Mesendoderm (in vitro differentiated cells): ENCODE measurements around the gene ZNF8.
"Not testable (repeated sequence)": the region's sequence is repeated elsewhere in the genome, so short reads cannot be mapped to it uniquely, and the experiment has no call there.

Experiments used
- DNase-seq: peaks from one replicate; pipeline ENCODE4 v3.0.0; 2013
- H2AK5ac ChIP-seq: 2 replicates; pipeline ENCODE4 v1.6.1; 2013; ENCODE audit warnings: low read length, inconsistent platforms
- H2BK120ac ChIP-seq: 2 replicates; pipeline ENCODE4 v1.6.1; 2013; ENCODE audit warnings: low read depth, mild to moderate bottlenecking, low read length, moderate library complexity, mixed read lengths
- H2BK15ac ChIP-seq: replicated peaks from 2 replicates; pipeline ENCODE4 v1.6.1; 2013; ENCODE audit warnings: low read depth, mild to moderate bottlenecking, moderate library complexity
- H2BK5ac ChIP-seq: 2 replicates; pipeline ENCODE4 v1.6.1; 2013; ENCODE audit warnings: low read length, inconsistent platforms
- H3K18ac ChIP-seq: 2 replicates; pipeline ENCODE4 v1.6.1; 2013; ENCODE audit warnings: mild to moderate bottlenecking, low read length, mixed read lengths
- H3K23ac ChIP-seq: one replicate; pipeline ENCODE4 v1.6.1; 2013; ENCODE audit warnings: low read length
- H3K27ac ChIP-seq: 2 replicates; pipeline ENCODE4 v1.5.1; 2013; ENCODE audit warnings: low read depth, mild to moderate bottlenecking, inconsistent platforms, low read length, moderate library complexity
- H3K27me3 ChIP-seq: 2 replicates; pipeline ENCODE4 v1.6.1; 2013; ENCODE audit warnings: low read length, control low read depth, mild to moderate bottlenecking, inconsistent platforms; ENCODE audit not compliant: insufficient read depth, poor library complexity
- H3K36me3 ChIP-seq: 2 replicates; pipeline ENCODE4 v1.6.1; 2013; ENCODE audit warnings: low read length, inconsistent platforms; ENCODE audit not compliant: control insufficient read depth, insufficient read depth
- H3K4ac ChIP-seq: one replicate; pipeline ENCODE4 v1.6.1; 2013; ENCODE audit warnings: low read depth, mild to moderate bottlenecking, low read length, moderate library complexity
- H3K4me1 ChIP-seq: 2 replicates; pipeline ENCODE4 v1.6.1; 2013; ENCODE audit warnings: low read depth, low read length, inconsistent platforms; ENCODE audit not compliant: control insufficient read depth
- H3K4me2 ChIP-seq: 2 replicates; pipeline ENCODE4 v1.6.1; 2013; ENCODE audit warnings: low read length
- H3K4me3 ChIP-seq: 2 replicates; pipeline ENCODE4 v1.5.1; 2013; ENCODE audit warnings: mild to moderate bottlenecking, low read length
- H3K56ac ChIP-seq: one replicate; pipeline ENCODE4 v1.6.1; 2013; ENCODE audit warnings: low read length
- H3K79me1 ChIP-seq: 2 replicates; pipeline ENCODE4 v1.6.1; 2013; ENCODE audit warnings: low read length, inconsistent platforms
- H3K79me2 ChIP-seq: 2 replicates; pipeline ENCODE4 v1.6.1; 2013; ENCODE audit warnings: mild to moderate bottlenecking, low read length; ENCODE audit not compliant: control insufficient read depth, insufficient read depth
- H3K9ac ChIP-seq: 2 replicates; pipeline ENCODE4 v1.6.1; 2013; ENCODE audit warnings: low read length, inconsistent platforms
- H4K5ac ChIP-seq: one replicate; pipeline ENCODE4 v1.6.1; 2013; ENCODE audit warnings: low read length
- H4K8ac ChIP-seq: one replicate; pipeline ENCODE4 v1.6.1; 2013; ENCODE audit warnings: low read depth, mild to moderate bottlenecking, control low read depth, low read length, moderate library complexity
- whole genome bisulfite sequencing: extraction: QIAGEN DNeasy Blood & Tissue Kit; methylation state at CpG from one replicate; pipeline ENCODE4 v1.1.7; 2013; ENCODE audit warnings: low lambda C conversion rate, missing lambda C conversion rate; ENCODE audit not compliant: insufficient coverage; ENCODE audit errors: extremely low coverage; 5-methylcytosine and 5-hydroxymethylcytosine counted together

ZNF8 gene

DNA sequence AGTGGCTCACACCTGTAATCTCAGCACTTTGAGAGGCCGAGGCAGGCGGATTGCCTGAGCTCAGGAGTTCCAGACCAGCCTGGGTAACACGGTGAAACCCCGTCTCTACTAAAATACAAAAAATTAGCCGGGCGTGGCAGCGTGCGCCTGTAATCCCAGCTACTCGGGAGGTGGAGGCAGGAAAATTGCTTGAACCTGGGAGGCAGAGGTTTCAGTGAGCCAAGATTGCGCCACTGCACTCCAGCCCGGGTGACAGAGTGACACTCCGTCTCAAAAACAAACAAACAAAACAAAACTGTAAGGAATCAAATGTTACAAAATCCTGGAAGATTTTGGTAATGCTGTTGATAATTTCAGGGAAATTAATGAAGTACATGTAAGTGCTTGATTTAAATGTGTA lies 69.3 kb downstream of the ZNF8 start:
- not testable (repeated sequence) for H3K23ac ChIP-seq, H3K36me3 ChIP-seq, H2BK5ac ChIP-seq, H3K79me1 ChIP-seq, H2AK5ac ChIP-seq, H3K27ac ChIP-seq, H2BK120ac ChIP-seq, H3K27me3 ChIP-seq, H3K4ac ChIP-seq, H2BK15ac ChIP-seq, H3K18ac ChIP-seq, DNase-seq, H3K79me2 ChIP-seq, H4K5ac ChIP-seq, H3K4me1 ChIP-seq, H4K8ac ChIP-seq
- no CpG with 5 or more reads among the region's 12 CpGs for WGBS
- Histone ChIP-seq H3K56ac (peak overlapping the region; percentile 89), H3K4me3 (peak overlapping the region; percentile 83), H3K4me2 (peak overlapping the region; percentile 91), H3K9ac (peak overlapping the region; percentile 82)

DNA sequence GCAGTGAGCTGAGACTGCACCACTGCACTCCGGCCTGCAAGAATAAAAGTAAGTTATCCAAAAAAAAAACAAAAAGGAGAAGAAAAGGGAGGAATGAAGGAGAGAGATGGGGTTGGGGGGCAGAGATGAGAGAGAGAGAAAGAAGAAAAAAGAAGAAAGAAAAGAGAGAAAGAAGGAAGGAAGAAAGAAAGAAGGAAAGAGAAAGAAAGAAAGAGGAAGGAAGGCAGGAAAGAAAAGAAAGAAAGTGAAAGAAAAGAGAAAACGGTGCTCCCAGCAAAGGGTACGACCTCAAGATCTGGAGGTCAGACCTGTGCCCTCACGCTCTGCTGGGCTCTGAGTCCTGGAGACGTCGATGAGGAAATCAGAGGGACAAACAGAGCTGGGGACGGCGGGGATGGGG lies 70.8 kb downstream of the ZNF8 start:
- no peak overlapping the region for H3K4me2 ChIP-seq
- no peak overlapping the region for H3K4ac ChIP-seq
- H3K4me3 ChIP-seq, result no peak overlapping the region
- DNase-seq, result no peak
- H3K23ac ChIP-seq, result no peak overlapping the region
- no peak overlapping the region for H2BK15ac ChIP-seq
- H4K5ac ChIP-seq, result no peak overlapping the region
- H3K56ac ChIP-seq, result no peak overlapping the region
- WGBS, result no CpG with 5 or more reads among the region's 8 CpGs
- no peaks in the 10 kb centered on the region for H3K79me2 ChIP-seq
- H3K79me1 ChIP-seq, result no peaks in the 10 kb centered on the region
- no peak overlapping the region for H3K27ac ChIP-seq
- no peaks in the 10 kb centered on the region for H3K27me3 ChIP-seq
- no peak overlapping the region for H2AK5ac ChIP-seq
- H4K8ac ChIP-seq, result no peak overlapping the region
- no peaks in the 10 kb centered on the region for H3K36me3 ChIP-seq
- no peak overlapping the region for H3K9ac ChIP-seq
- H2BK5ac ChIP-seq, result no peak overlapping the region
- H3K18ac ChIP-seq, result no peak overlapping the region
- H3K4me1 ChIP-seq, result no peaks in the 10 kb centered on the region
- H2BK120ac ChIP-seq, result no peak overlapping the region

DNA sequence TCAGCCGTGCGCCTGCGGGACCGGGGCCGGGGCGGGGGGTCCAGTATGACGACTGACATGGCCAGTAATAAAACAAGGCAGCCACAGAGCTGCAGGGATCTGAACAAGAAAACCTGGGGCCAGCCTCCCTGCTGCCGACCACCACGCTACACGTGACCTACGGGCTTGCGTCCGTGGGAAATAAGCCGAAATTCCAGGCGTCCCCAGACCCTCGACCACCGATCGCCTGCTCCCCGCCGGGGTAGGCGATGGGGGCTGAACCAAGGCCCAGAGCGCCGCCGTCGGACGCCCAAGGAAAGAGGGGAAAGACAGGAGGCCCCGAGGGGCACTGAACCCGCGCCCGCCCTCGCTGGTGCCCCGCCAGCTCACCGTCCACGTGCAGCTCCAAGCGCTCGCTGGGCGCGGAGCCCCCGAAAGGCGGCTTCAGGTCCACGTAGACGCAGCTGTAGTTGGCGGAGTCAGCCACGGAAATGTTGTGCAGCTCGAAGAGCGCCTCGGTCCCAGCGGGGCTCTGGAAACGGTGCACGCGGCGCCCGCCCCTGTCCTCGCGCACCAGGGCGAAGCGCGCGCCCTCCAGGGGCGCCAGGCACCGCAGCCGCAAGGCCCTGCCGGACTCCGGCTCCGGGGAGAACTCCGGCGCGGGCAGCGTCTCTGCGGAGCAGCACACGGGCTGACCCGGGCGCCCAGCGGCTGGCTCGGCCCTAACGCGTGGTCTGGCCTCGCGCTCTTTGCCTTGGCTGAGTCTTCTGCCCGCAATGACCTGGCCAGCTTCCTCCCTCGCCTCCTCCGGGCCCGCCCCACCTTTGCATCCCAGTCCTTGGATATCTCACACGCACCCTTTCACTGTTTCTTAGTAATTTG lies 71.5 kb downstream of the ZNF8 start:
- H3K18ac ChIP-seq, result no peak overlapping the region
- no peak overlapping the region for H2BK120ac ChIP-seq
- no peak overlapping the region for H3K4ac ChIP-seq
- H4K5ac ChIP-seq, result no peak overlapping the region
- DNase-seq, result no peak
- no peak overlapping the region for H3K23ac ChIP-seq
- no peaks in the 10 kb centered on the region for H3K36me3 ChIP-seq
- H3K4me1 ChIP-seq, result no peaks in the 10 kb centered on the region
- H3K79me1 ChIP-seq, result no peaks in the 10 kb centered on the region
- H3K56ac ChIP-seq, result no peak overlapping the region
- no peaks in the 10 kb centered on the region for H3K79me2 ChIP-seq
- no peak overlapping the region for H3K4me3 ChIP-seq
- H4K8ac ChIP-seq, result no peak overlapping the region
- H3K27ac ChIP-seq, result no peak overlapping the region
- no peak overlapping the region for H2BK5ac ChIP-seq
- no peak overlapping the region for H2AK5ac ChIP-seq
- no peak overlapping the region for H2BK15ac ChIP-seq
- no peaks in the 10 kb centered on the region for H3K27me3 ChIP-seq
- H3K4me2 ChIP-seq, result no peak overlapping the region
- no peak overlapping the region for H3K9ac ChIP-seq
- no CpG with 5 or more reads among the region's 84 CpGs for WGBS

DNA sequence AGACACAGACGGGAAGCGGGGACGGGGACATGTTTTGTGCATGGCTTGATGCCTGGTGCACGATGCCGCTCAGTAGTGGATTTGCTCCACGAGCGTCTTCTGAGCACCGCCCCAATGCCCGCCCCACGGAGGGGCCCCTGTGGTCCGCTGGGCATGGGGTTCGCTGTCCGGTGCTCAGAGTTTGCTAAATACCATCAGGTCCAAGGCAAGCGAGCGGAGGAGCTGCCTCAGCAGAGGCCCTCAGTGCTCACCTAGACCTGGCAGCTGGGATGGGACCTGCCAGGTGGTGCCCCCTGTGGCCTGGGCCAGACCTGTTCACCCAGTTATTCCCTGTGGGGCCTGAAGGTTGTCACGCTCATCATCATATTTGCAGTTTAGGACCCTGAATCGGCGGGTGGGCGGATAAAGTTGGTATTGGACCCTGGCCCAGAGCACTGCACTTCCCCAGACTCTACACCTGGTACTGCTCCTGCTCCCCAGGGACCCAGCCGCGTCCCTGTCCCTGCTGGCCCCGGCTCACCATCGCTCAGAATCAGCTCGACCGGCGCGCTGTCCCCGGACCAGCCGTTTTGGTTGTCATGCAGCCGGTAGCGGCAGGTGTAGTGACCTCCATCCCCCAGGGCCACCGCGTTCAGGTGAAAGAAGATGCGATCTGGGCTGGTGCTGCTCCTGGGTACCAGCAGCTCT lies 72.3 kb downstream of the ZNF8 start:
- H3K27ac ChIP-seq, result no peak overlapping the region
- no peak overlapping the region for H2AK5ac ChIP-seq
- H3K4me1 ChIP-seq, result no peaks in the 10 kb centered on the region
- no peak overlapping the region for H3K18ac ChIP-seq
- no peaks in the 10 kb centered on the region for H3K79me2 ChIP-seq
- no peak overlapping the region for H2BK5ac ChIP-seq
- no peaks in the 10 kb centered on the region for H3K79me1 ChIP-seq
- H3K27me3 ChIP-seq, result no peaks in the 10 kb centered on the region
- H3K36me3 ChIP-seq, result no peaks in the 10 kb centered on the region
- DNase-seq, result no peak
- no peak overlapping the region for H3K4me2 ChIP-seq
- WGBS, result no CpG with 5 or more reads among the region's 34 CpGs
- no peak overlapping the region for H3K4ac ChIP-seq
- H3K9ac ChIP-seq, result no peak overlapping the region
- H2BK120ac ChIP-seq, result no peak overlapping the region
- no peak overlapping the region for H4K5ac ChIP-seq
- no peak overlapping the region for H4K8ac ChIP-seq
- no peak overlapping the region for H3K56ac ChIP-seq
- H2BK15ac ChIP-seq, result no peak overlapping the region
- H3K23ac ChIP-seq, result no peak overlapping the region
- no peak overlapping the region for H3K4me3 ChIP-seq

DNA sequence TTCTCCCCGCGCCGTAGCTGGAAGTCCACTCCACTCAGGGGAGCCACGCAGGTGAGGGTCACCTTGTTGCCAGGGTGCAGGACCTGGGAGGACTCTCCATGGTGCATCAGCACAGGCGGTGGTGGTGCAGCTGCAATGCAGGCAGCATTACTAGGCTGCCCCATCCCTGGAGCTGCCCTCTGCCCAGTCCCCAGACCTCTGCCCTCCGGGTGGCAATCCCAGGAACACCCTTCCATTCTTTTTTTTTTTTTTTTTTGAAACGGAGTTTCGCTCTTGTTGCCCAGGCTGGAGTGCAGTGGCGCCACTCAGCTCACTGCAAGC lies 72.8 kb downstream of the ZNF8 start:
- H3K4me1 ChIP-seq, result no peaks in the 10 kb centered on the region
- H3K27me3 ChIP-seq, result no peaks in the 10 kb centered on the region
- no peak overlapping the region for H3K56ac ChIP-seq
- H2AK5ac ChIP-seq, result no peak overlapping the region
- H2BK15ac ChIP-seq, result no peak overlapping the region
- no peak overlapping the region for H3K4me2 ChIP-seq
- no peak overlapping the region for H4K8ac ChIP-seq
- no peak overlapping the region for H2BK5ac ChIP-seq
- H3K23ac ChIP-seq, result no peak overlapping the region
- H4K5ac ChIP-seq, result no peak overlapping the region
- H3K18ac ChIP-seq, result no peak overlapping the region
- no peak overlapping the region for H3K9ac ChIP-seq
- no peak for DNase-seq
- H3K79me2 ChIP-seq, result no peaks in the 10 kb centered on the region
- no peaks in the 10 kb centered on the region for H3K79me1 ChIP-seq
- no peaks in the 10 kb centered on the region for H3K36me3 ChIP-seq
- H2BK120ac ChIP-seq, result no peak overlapping the region
- WGBS, result no CpG with 5 or more reads among the region's 9 CpGs
- no peak overlapping the region for H3K4ac ChIP-seq
- H3K27ac ChIP-seq, result no peak overlapping the region
- H3K4me3 ChIP-seq, result no peak overlapping the region
